Fibroblast of lung (primary cell): ENCODE measurements around the gene KRTAP3-2. TPM values are rescaled to one million over a fixed set of nuclear protein-coding genes. Genes with fewer than 3 reads are reported as not detected.

Experiments used
- DNase-seq, 2 donors: peaks; one replicate each; pipeline versions ENCODE4 v3.0.0 to v3.0.0-alpha.2; 2010; ENCODE audit warnings: low read depth in 2 of 2
- H2AFZ ChIP-seq: 2 replicates; pipeline ENCODE4 v1.5.1; 2012; ENCODE audit warnings: low read length, control low read depth, inconsistent platforms
- H3K27ac ChIP-seq: 2 replicates; pipeline ENCODE4 v1.5.1; 2011; ENCODE audit warnings: low read length, control low read depth; ENCODE audit not compliant: insufficient read depth
- H3K27me3 ChIP-seq: 2 replicates; pipeline ENCODE4 v1.5.1; 2011; ENCODE audit warnings: mild to moderate bottlenecking, low read length; ENCODE audit not compliant: control insufficient read depth, insufficient read depth
- H3K36me3 ChIP-seq: 2 replicates; pipeline ENCODE4 v1.5.1; 2011; ENCODE audit warnings: low read length; ENCODE audit not compliant: control insufficient read depth, insufficient read depth
- H3K4me1 ChIP-seq: 2 replicates; pipeline ENCODE4 v1.5.1; 2011; ENCODE audit warnings: low read length; ENCODE audit not compliant: control insufficient read depth, insufficient read depth; ENCODE audit errors: extremely low read depth
- H3K4me2 ChIP-seq: 2 replicates; pipeline ENCODE4 v1.5.1; 2011; ENCODE audit warnings: low read length, control low read depth; ENCODE audit not compliant: insufficient read depth; ENCODE audit errors: extremely low read depth
- H3K4me3 ChIP-seq, 4 experiments: fragments of 200-600 bp in 1 of 4; sonication (generic) in 1 of 4; replicated peaks in 1 of 4; 2 replicates each; pipeline ENCODE4 v1.5.1; 2011 to 2016; ENCODE audit warnings: low read length in 4 of 4, low read depth in 3 of 4, mild to moderate bottlenecking in 3 of 4, control low read depth in 2 of 4, inconsistent platforms in 1 of 4, mixed read lengths in 1 of 4; ENCODE audit not compliant: insufficient read depth in 1 of 4; ENCODE audit errors: control extremely low read depth in 1 of 4
- H3K79me2 ChIP-seq: 2 replicates; pipeline ENCODE4 v1.5.1; 2012; ENCODE audit warnings: mild to moderate bottlenecking, low read length, inconsistent platforms; ENCODE audit not compliant: control insufficient read depth, insufficient read depth
- H3K9ac ChIP-seq: 2 replicates; pipeline ENCODE4 v1.5.1; 2011; ENCODE audit warnings: mild to moderate bottlenecking, low read length, control low read depth; ENCODE audit not compliant: insufficient read depth
- H3K9me3 ChIP-seq: 2 replicates; pipeline ENCODE4 v1.5.1; 2012; ENCODE audit warnings: low read depth, low read length; ENCODE audit not compliant: control insufficient read depth, insufficient read depth
- H4K20me1 ChIP-seq: 2 replicates; pipeline ENCODE4 v1.5.1; 2011; ENCODE audit warnings: low read length; ENCODE audit not compliant: control insufficient read depth, insufficient read depth; ENCODE audit errors: extremely low read depth
- EZH2 ChIP-seq: IDR thresholded peaks from 2 replicates; pipeline ENCODE4 v1.5.1; 2012; ENCODE audit warnings: low read length, control low read depth, mild to moderate bottlenecking; ENCODE audit errors: missing control alignments
- polyA plus RNA-seq, 2 donors: library from polyadenylated mRNA; depleted of rRNA in 1 of 2; stranded (reverse) in 1 of 2; unstranded in 1 of 2; fragments of >200 nt; gene quantifications; 2 replicates each; pipeline ENCODE4 v1.2.1, GENCODE V29; 2011 to 2012; ENCODE audit warnings: missing spikeins in 1 of 2
- total RNA-seq: library from RNA; depleted of rRNA; stranded (reverse); fragments of >200 nt; gene quantifications from 2 replicates; pipeline ENCODE4 v1.2.1, GENCODE V29; 2014
- TF ChIP-seq, protein P1 (sequence below), 2 donors: IDR thresholded peaks in 1 of 2; conservative IDR thresholded peaks in 1 of 2; 1 replicate in 1 of 2; 2 replicates in 1 of 2; pipeline ENCODE4 v1.5.1; 2011 to 2012; ENCODE audit warnings: low read length in 2 of 2, control low read depth in 1 of 2, inconsistent platforms in 1 of 2, low read depth in 1 of 2, mild to moderate bottlenecking in 1 of 2

KRTAP3-2 gene
- total and polyA plus RNA-seq, 2 donors (not counting 1 experiment from before 2014, with no cell fraction given): not detected

DNA sequence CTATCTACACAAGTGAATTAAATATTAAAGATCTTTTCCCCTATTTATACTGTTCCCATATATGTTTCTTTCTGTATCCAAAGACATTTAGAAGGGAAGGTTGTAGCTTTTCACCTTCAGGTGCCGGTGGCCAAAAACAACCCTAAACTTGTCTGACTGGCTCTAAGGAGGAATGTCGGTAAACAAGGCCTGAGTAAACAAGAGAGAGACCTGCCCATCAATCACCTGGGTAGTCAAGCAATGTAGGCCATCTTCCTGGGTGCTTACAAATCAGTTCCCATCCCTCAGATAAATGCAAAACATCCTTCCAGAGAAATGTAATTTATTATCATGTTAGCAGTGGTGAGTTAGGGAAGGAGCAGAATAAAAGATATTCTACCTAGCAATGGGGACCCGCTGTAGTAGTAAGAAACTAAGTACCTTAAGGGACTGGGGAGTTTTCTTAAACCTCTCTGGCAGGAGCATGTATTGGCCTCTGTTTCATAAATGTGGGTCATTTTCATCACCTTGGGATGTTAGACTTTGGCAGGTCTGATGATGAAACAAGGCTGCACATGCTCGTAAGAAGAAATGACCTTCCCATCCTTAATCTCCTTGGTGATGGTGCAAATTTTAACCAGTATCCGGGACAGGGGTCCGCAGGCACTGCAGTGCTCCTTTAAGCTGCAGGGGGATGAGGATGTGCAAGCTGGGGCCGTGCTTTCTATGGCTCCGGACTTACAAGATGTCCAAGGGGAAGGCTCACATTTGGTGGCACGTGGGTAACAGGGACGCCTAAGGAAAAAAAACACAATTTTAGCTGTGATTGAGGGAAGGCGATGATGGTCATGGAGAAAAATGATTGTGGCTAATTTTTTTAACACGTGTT is 41.4 kb downstream of the KRTAP3-2 start:
- no peaks in the 10 kb centered on the region for H3K9me3 ChIP-seq
- no peak overlapping the region for H3K4me2 ChIP-seq
- no peak for TF ChIP-seq EZH2
- TF ChIP-seq, protein P1, sequence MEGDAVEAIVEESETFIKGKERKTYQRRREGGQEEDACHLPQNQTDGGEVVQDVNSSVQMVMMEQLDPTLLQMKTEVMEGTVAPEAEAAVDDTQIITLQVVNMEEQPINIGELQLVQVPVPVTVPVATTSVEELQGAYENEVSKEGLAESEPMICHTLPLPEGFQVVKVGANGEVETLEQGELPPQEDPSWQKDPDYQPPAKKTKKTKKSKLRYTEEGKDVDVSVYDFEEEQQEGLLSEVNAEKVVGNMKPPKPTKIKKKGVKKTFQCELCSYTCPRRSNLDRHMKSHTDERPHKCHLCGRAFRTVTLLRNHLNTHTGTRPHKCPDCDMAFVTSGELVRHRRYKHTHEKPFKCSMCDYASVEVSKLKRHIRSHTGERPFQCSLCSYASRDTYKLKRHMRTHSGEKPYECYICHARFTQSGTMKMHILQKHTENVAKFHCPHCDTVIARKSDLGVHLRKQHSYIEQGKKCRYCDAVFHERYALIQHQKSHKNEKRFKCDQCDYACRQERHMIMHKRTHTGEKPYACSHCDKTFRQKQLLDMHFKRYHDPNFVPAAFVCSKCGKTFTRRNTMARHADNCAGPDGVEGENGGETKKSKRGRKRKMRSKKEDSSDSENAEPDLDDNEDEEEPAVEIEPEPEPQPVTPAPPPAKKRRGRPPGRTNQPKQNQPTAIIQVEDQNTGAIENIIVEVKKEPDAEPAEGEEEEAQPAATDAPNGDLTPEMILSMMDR (conservative IDR thresholded peaks at IDR 0.05 in 1 of 2, IDR thresholded peaks at IDR 0.05 in 1 of 2; ENCODE audit: low read depth in 1 of 2, low read length in 2 of 2): no peak
- no peak overlapping the region for H2AFZ ChIP-seq
- no peak for DNase-seq
- H3K27me3 ChIP-seq: no peaks in the 10 kb centered on the region
- H3K79me2 ChIP-seq: no peaks in the 10 kb centered on the region
- no peak overlapping the region for H3K9ac ChIP-seq
- peak overlapping the region; percentile 2 for H3K27ac ChIP-seq
- H3K4me1 ChIP-seq: peaks cover 20% of the 10 kb centered on the region
- H4K20me1 ChIP-seq: no peaks in the 10 kb centered on the region
- H3K36me3 ChIP-seq: no peaks in the 10 kb centered on the region
- H3K4me3 ChIP-seq: no peak overlapping the region

DNA sequence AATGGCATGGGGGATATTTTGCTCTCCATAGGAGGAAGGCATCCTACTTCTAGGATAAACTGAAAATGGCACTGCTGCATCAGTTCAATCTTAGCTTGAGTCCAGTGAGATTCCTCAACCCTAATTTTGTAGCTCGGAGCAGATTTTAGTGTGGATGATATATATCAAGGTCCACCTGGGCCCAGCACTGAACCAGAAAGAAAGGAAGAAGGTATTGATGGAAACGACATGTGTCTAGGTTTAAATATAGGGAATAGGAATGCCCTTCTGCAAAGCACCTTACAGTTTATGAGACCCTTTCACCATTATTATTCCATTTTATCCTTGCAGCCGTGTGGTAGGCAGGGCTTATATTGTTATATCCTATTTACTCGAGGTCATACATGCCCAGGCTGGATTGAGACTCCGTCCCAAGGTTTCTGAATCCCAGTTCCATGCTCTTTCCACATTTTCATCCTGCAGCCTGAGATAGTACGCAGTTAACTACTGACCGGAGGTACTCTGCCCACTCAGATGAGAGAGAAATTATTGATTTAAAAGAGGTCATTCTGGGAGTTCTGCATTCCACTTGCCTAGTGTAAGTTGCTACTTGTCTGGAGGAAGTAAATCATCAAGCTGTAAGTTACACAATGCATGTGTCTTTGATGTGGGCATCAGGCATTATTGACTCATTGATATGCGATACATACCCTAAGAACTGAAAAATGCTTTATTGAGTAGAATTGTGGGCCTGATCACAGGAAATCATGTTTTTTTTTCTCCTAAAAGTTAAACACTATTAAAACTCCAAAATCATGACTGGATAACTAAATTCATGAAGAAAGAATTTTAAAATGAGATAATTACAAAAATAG is 43.1 kb downstream of the KRTAP3-2 start:
- TF ChIP-seq, protein P1 (conservative IDR thresholded peaks at IDR 0.05 in 1 of 2, IDR thresholded peaks at IDR 0.05 in 1 of 2; ENCODE audit: low read depth in 1 of 2, low read length in 2 of 2): no peak
- no peak for TF ChIP-seq EZH2
- peak overlapping the region; percentile 18 for H3K4me2 ChIP-seq

DNA sequence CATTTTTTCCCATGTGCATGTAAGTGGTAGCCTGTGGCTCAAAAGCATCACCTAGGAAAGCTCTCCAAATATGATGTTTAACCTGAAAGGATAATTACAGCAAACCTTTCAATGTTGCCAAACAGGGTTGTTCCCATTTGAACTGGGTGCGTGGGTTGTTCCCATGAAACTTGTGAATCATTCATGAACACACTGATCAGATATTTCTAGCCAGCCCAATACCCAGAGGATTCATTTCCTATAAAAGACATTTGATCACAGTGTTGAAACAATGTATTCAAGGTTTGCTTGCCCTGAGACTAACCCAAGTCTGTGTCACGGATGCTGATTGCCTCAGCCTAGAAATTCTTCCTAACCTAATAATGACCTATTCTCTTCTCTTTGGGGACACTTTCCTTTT is 45.8 kb downstream of the KRTAP3-2 start:
- peak overlapping the region; percentile 13 for H3K4me2 ChIP-seq
- H3K4me3 ChIP-seq: no peak overlapping the region
- no peak overlapping the region for H3K9ac ChIP-seq
- no peaks in the 10 kb centered on the region for H3K9me3 ChIP-seq
- H3K27me3 ChIP-seq: no peaks in the 10 kb centered on the region
- peak overlapping the region; percentile 70 for H3K27ac ChIP-seq
- H3K4me1 ChIP-seq: peaks cover 22% of the 10 kb centered on the region
- TF ChIP-seq, protein P1 (conservative IDR thresholded peaks at IDR 0.05 in 1 of 2, IDR thresholded peaks at IDR 0.05 in 1 of 2; ENCODE audit: low read depth in 1 of 2, low read length in 2 of 2): no peak
- TF ChIP-seq EZH2: no peak
- H3K79me2 ChIP-seq: no peaks in the 10 kb centered on the region
- H4K20me1 ChIP-seq: no peaks in the 10 kb centered on the region
- no peaks in the 10 kb centered on the region for H3K36me3 ChIP-seq
- DNase-seq: peak; percentile 12 to 96
- H2AFZ ChIP-seq: no peak overlapping the region

More for the DNA sequence above, 43.1 kb downstream of the KRTAP3-2 start:
- peaks cover 27% of the 10 kb centered on the region for H3K4me1 ChIP-seq
- DNase-seq: peak; percentile 67 to 100
- H2AFZ ChIP-seq: no peak overlapping the region
- H3K36me3 ChIP-seq: no peaks in the 10 kb centered on the region
- no peaks in the 10 kb centered on the region for H4K20me1 ChIP-seq
- no peak overlapping the region for H3K4me3 ChIP-seq
- H3K27ac ChIP-seq: peak overlapping the region; percentile 31
- H3K27me3 ChIP-seq: no peaks in the 10 kb centered on the region
- H3K9me3 ChIP-seq: no peaks in the 10 kb centered on the region
- no peak overlapping the region for H3K9ac ChIP-seq
- H3K79me2 ChIP-seq: no peaks in the 10 kb centered on the region
